Esophagus (tissue), 2 donors: Measurements from ENCODE around the gene HMX2. TPM values are rescaled to one million over a fixed set of nuclear protein-coding genes. Genes with fewer than 3 reads are reported as not detected.
"Not testable (repeated sequence)": the region's sequence is repeated elsewhere in the genome, so short reads cannot be mapped to it uniquely, and the experiment has no call there.

Experiments used
- H3K27ac ChIP-seq, 2 donors: one replicate each; pipeline ENCODE4 v1.5.1; 2013; ENCODE audit warnings: low read depth in 2 of 2, mild to moderate bottlenecking in 2 of 2, inconsistent platforms in 1 of 2, low read length in 1 of 2, moderate library complexity in 1 of 2
- H3K27me3 ChIP-seq, 2 donors: one replicate each; pipeline ENCODE4 v1.6.1; 2013; ENCODE audit warnings: low read length in 2 of 2, control low read depth in 1 of 2, mild to moderate bottlenecking in 1 of 2; ENCODE audit not compliant: insufficient read depth in 2 of 2, control insufficient read depth in 1 of 2
- H3K36me3 ChIP-seq, 2 donors: one replicate each; pipeline ENCODE4 v1.6.1; 2013; ENCODE audit warnings: low read length in 1 of 2; ENCODE audit not compliant: control insufficient read depth in 2 of 2, insufficient read depth in 2 of 2
- H3K4me1 ChIP-seq, 2 donors: one replicate each; pipeline ENCODE4 v1.6.1; 2013; ENCODE audit warnings: low read length in 1 of 2; ENCODE audit not compliant: control insufficient read depth in 2 of 2, insufficient read depth in 2 of 2
- H3K4me3 ChIP-seq, 2 donors: one replicate each; pipeline ENCODE4 v1.5.1; 2013; ENCODE audit warnings: low read length in 2 of 2, mild to moderate bottlenecking in 2 of 2, low read depth in 1 of 2, moderate library complexity in 1 of 2
- H3K9me3 ChIP-seq, 2 donors: one replicate each; pipeline ENCODE4 v1.6.1; 2013; ENCODE audit warnings: mild to moderate bottlenecking in 2 of 2, low read depth in 1 of 2, low read length in 1 of 2, moderate library complexity in 1 of 2; ENCODE audit not compliant: control insufficient read depth in 2 of 2, insufficient read depth in 1 of 2
- WGBS, 2 donors: extraction: QIAGEN DNeasy Blood & Tissue Kit; methylation state at CpG; one replicate each; pipeline ENCODE4 v1.1.7; 2013; 5-methylcytosine and 5-hydroxymethylcytosine counted together
- polyA plus RNA-seq, 2 donors: library from polyadenylated mRNA; stranded (reverse); fragments of 200-250 nt; gene quantifications; one replicate each; pipeline ENCODE4 v1.2.3, GENCODE V29; 2013
- donor health status: healthy with polysubstance abuse.
- donor health status: Bipolar disorder and iron deficiency.

HMX2 gene
- polyA plus RNA-seq, 2 donors, result 0.08 TPM; not detected in 1

DNA sequence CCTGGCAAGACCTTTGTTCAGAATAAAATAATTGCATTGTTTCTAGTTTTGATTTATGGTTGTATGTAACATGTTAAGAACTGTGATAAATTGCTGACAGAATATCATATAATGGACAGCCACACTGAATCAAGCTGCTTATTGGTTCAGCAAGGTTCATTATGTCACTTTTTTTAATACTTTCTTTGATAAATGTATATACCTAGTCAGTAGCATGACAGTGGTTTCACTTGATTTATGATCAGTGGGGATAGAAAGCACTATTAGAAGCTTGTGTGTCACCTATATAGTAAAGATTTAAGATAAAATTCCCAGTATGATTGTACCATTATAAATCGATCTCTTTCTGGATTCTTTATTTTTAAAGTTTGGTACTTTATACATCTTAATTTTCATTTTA, 10.7 kb downstream of the HMX2 start:
- H3K9me3 ChIP-seq, result no peaks in the 10 kb centered on the region

DNA sequence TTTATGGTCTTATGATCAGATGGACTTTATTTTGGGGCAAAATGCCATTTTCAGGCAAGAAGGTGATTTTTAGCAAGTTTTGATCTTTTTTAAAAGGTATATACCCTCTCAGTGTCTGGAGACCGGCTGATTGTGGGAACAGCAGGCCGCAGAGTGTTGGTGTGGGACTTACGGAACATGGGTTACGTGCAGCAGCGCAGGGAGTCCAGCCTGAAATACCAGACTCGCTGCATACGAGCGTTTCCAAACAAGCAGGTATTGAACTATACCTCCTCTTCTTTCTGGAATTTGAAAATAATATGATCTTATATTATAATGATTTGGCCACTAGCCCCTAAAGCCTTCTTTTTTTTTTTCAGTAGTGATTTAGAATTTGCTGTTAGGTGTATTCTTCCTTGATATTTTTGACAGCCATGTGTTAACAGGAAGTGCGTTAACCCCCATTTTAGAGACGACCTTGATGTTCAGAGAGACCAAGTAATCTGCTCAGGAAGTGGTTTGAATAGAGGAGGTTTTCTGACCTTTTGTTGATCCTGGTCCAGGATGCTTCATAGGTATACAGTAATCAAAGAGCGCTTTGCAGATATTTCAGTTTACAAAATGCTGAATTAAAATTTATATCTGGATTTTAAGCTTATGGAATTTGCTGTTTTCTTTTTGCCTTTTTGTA, 12.5 kb downstream of the HMX2 start:
- H3K36me3 ChIP-seq, result peaks cover 3 to 9% of the 10 kb centered on the region in 2 donors
- H3K4me3 ChIP-seq, result no peak overlapping the region

More for the DNA sequence above, 10.7 kb downstream of the HMX2 start:
- H3K4me3 ChIP-seq, result no peak overlapping the region
- H3K27ac ChIP-seq, result no peak overlapping the region
- WGBS, 2 donors, result 90 to 91% methylated on average over 1 of the region's 1 CpG
- no peaks in the 10 kb centered on the region for H3K27me3 ChIP-seq
- peaks cover 3 to 6% of the 10 kb centered on the region in 2 donors for H3K36me3 ChIP-seq
- H3K4me1 ChIP-seq, result no peaks in the 10 kb centered on the region

DNA sequence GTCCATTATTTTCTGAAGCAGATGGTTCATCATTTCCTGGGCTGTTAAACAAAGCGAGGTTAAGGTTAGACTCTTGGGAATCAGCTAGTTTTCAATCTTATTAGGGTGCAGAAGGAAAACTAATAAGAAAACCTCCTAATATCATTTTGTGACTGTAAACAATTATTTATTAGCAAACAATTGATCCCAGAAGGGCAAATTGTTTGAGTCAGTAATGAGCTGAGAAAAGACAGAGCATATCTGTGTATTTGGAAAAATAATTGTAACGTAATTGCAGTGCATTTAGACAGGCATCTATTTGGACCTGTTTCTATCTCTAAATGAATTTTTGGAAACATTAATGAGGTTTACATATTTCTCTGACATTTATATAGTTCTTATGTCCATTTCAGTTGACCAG, 16.4 kb downstream of the HMX2 start:
- Histone ChIP-seq H3K36me3 (peaks cover 3 to 11% of the 10 kb centered on the region in 2 donors), H3K4me3 (no peak overlapping the region), H3K4me1 (no peaks in the 10 kb centered on the region), H3K27ac (no peak overlapping the region), H3K9me3 (no peaks in the 10 kb centered on the region), H3K27me3 (no peaks in the 10 kb centered on the region)
- 95 to 96% methylated on average over 2 of the region's 2 CpGs for WGBS, 2 donors

More for the DNA sequence above, 12.5 kb downstream of the HMX2 start:
- Histone ChIP-seq H3K4me1 (no peaks in the 10 kb centered on the region), H3K9me3 (no peaks in the 10 kb centered on the region), H3K27ac (no peak overlapping the region), H3K27me3 (no peaks in the 10 kb centered on the region)
- WGBS, 2 donors, result 81 to 86% methylated on average over 11 of the region's 11 CpGs

DNA sequence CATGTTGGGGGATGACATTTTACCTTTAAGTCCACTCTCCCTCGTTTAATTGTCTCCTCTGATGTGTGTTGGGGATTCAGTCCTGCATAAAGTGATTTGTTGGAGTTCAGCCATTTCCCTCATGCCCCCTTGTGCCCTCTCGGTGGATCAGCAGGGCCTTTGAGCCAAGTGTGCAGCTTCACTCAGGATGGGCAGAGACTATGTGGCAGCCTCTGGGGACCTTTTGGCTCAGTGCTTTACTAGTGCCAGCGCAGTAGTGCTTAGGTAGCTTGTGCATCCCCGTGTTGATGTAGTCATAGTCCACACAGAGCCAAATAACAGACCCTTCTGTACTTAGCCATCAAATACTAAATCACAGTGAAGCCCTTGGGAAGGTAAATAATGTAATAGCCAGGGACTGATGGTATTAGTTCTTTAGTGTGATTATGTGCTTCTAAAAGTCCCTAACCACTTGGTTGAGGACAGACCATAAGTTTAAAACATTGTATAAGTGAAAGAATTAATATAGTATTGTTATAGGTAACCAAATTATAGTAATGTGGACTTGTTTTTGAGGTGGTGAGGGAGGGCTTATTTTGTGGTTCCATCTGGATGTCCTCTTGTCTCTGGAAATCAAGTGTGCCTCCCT, 17.6 kb downstream of the HMX2 start:
- H3K9me3 ChIP-seq, result no peaks in the 10 kb centered on the region
- 79 to 82% methylated on average over 4 of the region's 4 CpGs for WGBS, 2 donors
- no peak overlapping the region for H3K4me3 ChIP-seq
- H3K4me1 ChIP-seq, result no peaks in the 10 kb centered on the region
- H3K27me3 ChIP-seq, result no peaks in the 10 kb centered on the region
- H3K27ac ChIP-seq, result no peak overlapping the region
- H3K36me3 ChIP-seq, result peaks cover 3 to 8% of the 10 kb centered on the region in 2 donors

DNA sequence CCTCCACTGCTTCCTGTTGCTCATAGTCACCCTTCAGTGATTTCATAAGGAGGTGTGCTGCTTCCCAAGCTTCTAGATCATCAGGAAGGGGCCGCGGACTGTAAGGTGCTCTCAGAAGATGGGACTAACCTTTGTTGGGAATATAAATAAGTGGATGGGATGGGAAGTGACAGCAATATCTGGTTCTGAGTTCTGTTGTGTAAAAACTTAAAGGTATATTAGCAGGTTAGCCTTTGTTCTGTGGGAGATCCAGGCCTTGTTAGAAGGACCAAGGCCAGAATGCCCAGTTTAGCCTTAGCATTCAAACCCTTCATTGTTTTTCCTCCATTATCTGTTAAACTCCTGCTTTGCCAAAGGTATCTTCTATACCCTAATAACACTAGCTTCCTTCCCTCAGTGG, 18.7 kb downstream of the HMX2 start:
- 98 to 100% methylated on average over 2 of the region's 2 CpGs for WGBS, 2 donors
- Histone ChIP-seq H3K4me1 (no peaks in the 10 kb centered on the region), H3K4me3 (no peak overlapping the region), H3K9me3 (no peaks in the 10 kb centered on the region), H3K27ac (no peak overlapping the region), H3K27me3 (no peaks in the 10 kb centered on the region), H3K36me3 (peaks cover 3 to 8% of the 10 kb centered on the region in 2 donors)

DNA sequence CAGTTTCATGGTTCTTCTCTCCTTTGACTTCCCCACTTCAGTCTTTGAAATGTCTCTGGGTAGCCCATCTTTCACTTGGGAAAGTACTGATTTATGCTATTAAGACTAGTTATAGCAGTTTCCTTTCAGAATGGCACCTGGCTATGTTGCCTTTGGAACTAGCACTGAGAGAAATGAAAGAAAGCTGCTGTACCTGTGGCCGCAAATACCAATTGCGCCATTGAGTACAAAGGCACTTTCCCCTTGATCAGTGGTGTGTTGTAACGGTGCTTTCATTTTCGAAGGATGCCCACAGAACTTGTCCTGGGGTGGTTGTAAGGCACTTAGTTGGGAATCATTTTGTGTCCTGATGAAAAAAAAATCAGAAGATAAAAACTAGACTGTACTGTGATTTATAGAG, 23.0 kb downstream of the HMX2 start:
- H3K4me1 ChIP-seq, result no peaks in the 10 kb centered on the region
- H3K36me3 ChIP-seq, result peaks cover 0 to 4% of the 10 kb centered on the region in 2 donors
- no peak overlapping the region for H3K27ac ChIP-seq
- H3K4me3 ChIP-seq, result no peak overlapping the region
- 97 to 100% methylated on average over 4 of the region's 4 CpGs for WGBS, 2 donors
- no peaks in the 10 kb centered on the region for H3K9me3 ChIP-seq
- no peaks in the 10 kb centered on the region for H3K27me3 ChIP-seq

DNA sequence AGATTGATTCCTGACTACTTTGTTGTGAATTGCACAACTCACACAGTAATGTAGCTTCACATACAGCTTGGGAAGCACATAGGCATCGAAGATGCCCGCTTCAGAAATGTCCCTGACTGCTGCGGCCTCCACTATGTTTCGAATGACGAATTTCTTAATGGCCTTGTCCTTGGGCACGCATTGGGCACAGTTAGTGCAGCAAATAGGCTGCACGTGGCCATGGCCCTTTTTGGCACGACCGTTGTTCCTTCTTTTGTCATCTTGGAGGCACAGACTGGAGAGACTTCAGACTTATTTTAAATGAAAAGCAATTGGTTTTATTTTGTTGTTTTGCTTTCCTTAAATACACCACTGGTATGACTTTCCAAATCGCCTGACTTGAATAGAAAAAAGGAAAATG, 23.7 kb downstream of the HMX2 start:
- not testable (repeated sequence) for H3K9me3 ChIP-seq, H3K4me1 ChIP-seq, H3K27ac ChIP-seq, H3K4me3 ChIP-seq, H3K27me3 ChIP-seq, H3K36me3 ChIP-seq
- 96 to 97% methylated on average over 10 of the region's 10 CpGs for WGBS, 2 donors

DNA sequence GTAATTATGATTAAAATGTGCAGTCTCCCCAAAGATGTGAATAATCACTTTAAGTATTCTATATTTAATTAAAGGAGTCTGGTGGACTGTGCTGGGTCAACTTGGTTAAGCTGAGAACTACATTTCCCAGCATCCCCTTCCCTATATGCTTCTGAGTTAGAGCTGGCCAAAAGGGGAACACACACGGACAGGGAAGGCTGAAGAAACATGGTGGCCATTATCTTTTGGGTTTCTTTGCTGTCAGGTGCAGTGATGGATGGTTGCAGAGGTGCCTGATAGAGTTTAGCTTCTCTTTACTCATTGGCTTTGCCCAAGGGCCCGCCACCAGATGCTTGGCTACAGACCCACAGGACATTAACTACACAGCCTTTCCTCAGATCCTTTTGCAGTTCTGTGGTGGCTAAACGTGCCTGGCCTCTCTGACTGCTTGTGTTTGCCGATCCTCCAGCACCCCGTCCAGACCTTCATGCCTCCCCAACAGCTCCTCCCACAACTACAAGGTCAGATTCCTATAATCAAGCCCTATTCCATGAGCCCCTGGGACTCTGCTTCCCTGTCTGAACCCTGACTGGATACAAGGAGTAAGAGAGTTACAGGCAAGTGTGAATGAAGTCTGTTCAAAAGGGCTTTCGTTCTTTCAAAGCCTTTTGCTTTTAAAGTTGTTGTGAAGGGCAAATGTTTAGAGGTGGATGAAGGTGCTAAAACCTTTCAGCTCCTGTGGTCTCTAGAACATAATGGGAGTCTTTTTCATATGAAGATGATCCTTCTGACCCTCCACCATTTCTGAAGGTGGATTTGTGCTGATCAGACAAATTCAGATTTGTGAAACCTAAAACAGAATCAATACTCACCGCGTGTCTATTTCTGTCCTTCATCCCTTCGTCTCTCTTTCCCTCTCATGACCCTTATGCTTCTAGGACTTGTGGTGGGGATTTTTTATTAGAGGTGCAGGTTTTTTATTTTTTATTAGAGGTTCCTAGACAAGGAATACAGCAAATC, 27.8 kb downstream of the HMX2 start:
- H3K27ac ChIP-seq, result no peak overlapping the region
- H3K9me3 ChIP-seq, result no peaks in the 10 kb centered on the region
- H3K4me1 ChIP-seq, result no peaks in the 10 kb centered on the region
- no peaks in the 10 kb centered on the region for H3K27me3 ChIP-seq
- H3K4me3 ChIP-seq, result no peak overlapping the region
- WGBS, 2 donors, result 77 to 80% methylated on average over 9 of the region's 9 CpGs
- peaks cover 0 to 7% of the 10 kb centered on the region in 2 donors for H3K36me3 ChIP-seq

DNA sequence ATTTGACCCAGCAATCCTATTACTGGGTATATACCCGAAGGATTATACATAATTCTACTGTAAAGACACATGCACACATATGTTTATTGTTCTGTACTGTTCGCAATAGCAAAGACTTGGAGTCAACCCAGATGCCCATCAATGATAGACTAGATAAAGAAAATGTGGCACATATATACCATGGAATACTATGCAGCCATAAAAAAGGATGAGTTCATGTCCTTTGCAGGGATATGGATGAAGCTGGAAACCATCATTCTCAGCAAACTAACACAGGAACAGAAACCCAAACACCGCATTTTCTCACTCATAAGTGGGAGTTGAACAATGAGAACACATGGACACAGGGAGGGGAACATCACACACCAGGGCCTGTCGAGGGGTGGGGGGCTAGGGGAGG, 30.5 kb downstream of the HMX2 start:
- not testable (repeated sequence) for H3K4me1 ChIP-seq, H3K4me3 ChIP-seq, H3K27me3 ChIP-seq, H3K36me3 ChIP-seq, H3K9me3 ChIP-seq, H3K27ac ChIP-seq
- WGBS, 2 donors, result 94 to 99% methylated on average over 4 of the region's 4 CpGs
